A549 (cell line): ENCODE measurements around the gene TP53BP2. TPM values are rescaled to one million over a fixed set of nuclear protein-coding genes. Genes with fewer than 3 reads are reported as not detected.

Experiments used
- ATAC-seq, 2 experiments: fragments of 200-7000 bp in 1 of 2; fragments of >200 bp in 1 of 2; cut with Nextera tagmentation in 1 of 2; cut with Tn5 transposase in 1 of 2; 3 replicates each; pipeline versions ENCODE4 v1.8.0 to v1.9.1; 2018 to 2020; ENCODE audit warnings: mild to moderate bottlenecking in 1 of 2, moderate library complexity in 1 of 2
- CTCF ChIA-PET: fragments of 300-600 bp; sonication (Branson Sonifier 250); formaldehyde crosslinking; extraction: SDS; loops from one replicate; lab custom pipeline; 2021; ENCODE audit warnings: antibody characterized with exemption, inconsistent platforms; lab: Yijun Ruan, JAX
- POLR2A ChIA-PET: fragments of 350-600 bp; formaldehyde crosslinking; extraction: SDS; loops from one replicate; lab custom pipeline; 2021; ENCODE audit warnings: antibody characterized with exemption, inconsistent platforms; lab: Yijun Ruan, JAX
- DNase-seq, 2 experiments: peaks; one replicate each; pipeline versions ENCODE4 v3.0.0 to v3.0.0-alpha.2; 2011 to 2016; ENCODE audit warnings: low read depth in 1 of 2, low spot score in 1 of 2
- FAIRE-seq: peaks from 2 replicates; lab custom pipeline; 2011; peaks lifted over from hg19 to GRCh38; lab: Jason Lieb, UNC
- H3K27ac ChIP-seq, 2 experiments: fragments of >200 bp; sonication (Bioruptor Twin); formaldehyde crosslinking; 3 replicates each; pipeline ENCODE4 v1.5.1; 2016 to 2017
- H3K4me1 ChIP-seq: fragments of >200 bp; sonication (Bioruptor Twin); formaldehyde crosslinking; 3 replicates; pipeline ENCODE4 v1.6.1; 2016
- H3K4me2 ChIP-seq: fragments of >200 bp; sonication (Bioruptor Twin); formaldehyde crosslinking; 3 replicates; pipeline ENCODE4 v1.6.1; 2016
- H3K4me3 ChIP-seq: fragments of >200 bp; sonication (Bioruptor Twin); formaldehyde crosslinking; 3 replicates; pipeline ENCODE4 v1.5.1; 2016
- H3K9me3 ChIP-seq: fragments of >200 bp; sonication (Bioruptor Twin); formaldehyde crosslinking; 3 replicates; pipeline ENCODE4 v1.6.1; 2016
- BHLHE40 ChIP-seq: IDR thresholded peaks from 2 replicates; pipeline ENCODE4 v1.6.1; 2012; ENCODE audit warnings: low read depth, low read length, inconsistent platforms
- CEBPB ChIP-seq, 2 experiments: fragments of >200 bp in 1 of 2; sonication (Bioruptor Twin) in 1 of 2; formaldehyde crosslinking in 1 of 2; IDR thresholded peaks; 2 replicates each; pipeline ENCODE4 v1.6.1; 2012 to 2016
- FOSB ChIP-seq: fragments of 250-450 bp; sonication (Bioruptor Pico); IDR thresholded peaks from 2 replicates; pipeline ENCODE4 v1.5.0; 2020; ENCODE audit warnings: mild to moderate bottlenecking, moderate library complexity
- FOSL2 ChIP-seq, 2 experiments: fragments of 450-650 bp in 1 of 2; fragments of >200 bp in 1 of 2; sonication (Bioruptor Twin) in 1 of 2; formaldehyde crosslinking; IDR thresholded peaks; 2 replicates each; pipeline versions ENCODE4 v1.5.0 to v1.6.1; 2016 to 2020; ENCODE audit warnings: mild to moderate bottlenecking in 1 of 2, moderate library complexity in 1 of 2
- FOXS1 ChIP-seq: fragments of 250-450 bp; sonication (Bioruptor Pico); IDR thresholded peaks from 2 replicates; pipeline ENCODE4 v1.5.0; 2020; ENCODE audit warnings: mild to moderate bottlenecking, moderate library complexity
- HOXB13 ChIP-seq: fragments of 250-450 bp; sonication (Bioruptor Pico); IDR thresholded peaks from 2 replicates; pipeline ENCODE4 v1.5.0; 2020; ENCODE audit warnings: low read depth, mild to moderate bottlenecking, moderate library complexity
- HOXB5 ChIP-seq: fragments of 250-450 bp; sonication (Bioruptor Pico); IDR thresholded peaks from 2 replicates; pipeline ENCODE4 v1.5.0; 2020; ENCODE audit warnings: mild to moderate bottlenecking, moderate library complexity
- NPAS2 ChIP-seq: fragments of 250-450 bp; sonication (Bioruptor Pico); IDR thresholded peaks from 2 replicates; pipeline ENCODE4 v1.8.0; 2022; ENCODE audit warnings: mild to moderate bottlenecking, moderate library complexity, borderline replicate concordance
- NR3C1 ChIP-seq: fragments of >200 bp; sonication (Bioruptor Twin); formaldehyde crosslinking; IDR thresholded peaks from 3 replicates; pipeline ENCODE4 v1.6.1; 2017
- PBX3 ChIP-seq: IDR thresholded peaks from 2 replicates; pipeline ENCODE4 v1.6.1; 2012
- RAD21 ChIP-seq, 2 experiments: fragments of >200 bp in 1 of 2; sonication (Bioruptor Twin) in 1 of 2; formaldehyde crosslinking in 1 of 2; IDR thresholded peaks in 1 of 2; conservative IDR thresholded peaks in 1 of 2; 2 replicates in 1 of 2; 3 replicates in 1 of 2; pipeline ENCODE4 v1.6.1; 2012 to 2018; ENCODE audit warnings: inconsistent platforms in 1 of 2
- RARB ChIP-seq: fragments of 250-450 bp; sonication (Bioruptor Pico); IDR thresholded peaks from 2 replicates; pipeline ENCODE4 v1.8.0; 2021; ENCODE audit warnings: mild to moderate bottlenecking, moderate library complexity
- REST ChIP-seq: fragments of 200-600 bp; sonication (generic); IDR thresholded peaks from 2 replicates; pipeline ENCODE4 v1.6.1; 2016; ENCODE audit warnings: antibody characterized with exemption, mild to moderate bottlenecking, moderate library complexity
- RNF2 ChIP-seq: fragments of 200-600 bp; sonication (generic); IDR thresholded peaks from 2 replicates; pipeline ENCODE4 v1.6.1; 2016; ENCODE audit warnings: low read depth, mild to moderate bottlenecking, antibody characterized with exemption, moderate library complexity, borderline replicate concordance
- SREBF2 ChIP-seq: fragments of 450-650 bp; IDR thresholded peaks from 2 replicates; pipeline ENCODE4 v1.6.1; 2014; ENCODE audit warnings: mild to moderate bottlenecking, moderate library complexity
- ZNF302 ChIP-seq: fragments of 250-450 bp; sonication (Bioruptor Pico); IDR thresholded peaks from 2 replicates; pipeline ENCODE4 v1.9.0; 2021; ENCODE audit warnings: inconsistent platforms, mild to moderate bottlenecking, moderate library complexity
- ZSCAN20 ChIP-seq: fragments of 250-450 bp; sonication (Bioruptor Pico); IDR thresholded peaks from 2 replicates; pipeline ENCODE4 v1.8.0; 2022; ENCODE audit warnings: mild to moderate bottlenecking, moderate library complexity
- WGBS: methylation state at CpG from one replicate; pipeline ENCODE4 v1.1.6; 2017; ENCODE audit errors: missing lambda C conversion rate; 5-methylcytosine and 5-hydroxymethylcytosine counted together
- polyA plus RNA-seq, 4 experiments: library from polyadenylated mRNA; depleted of rRNA in 3 of 4; stranded (reverse); fragments of >200 nt; fragmentation: RNase III in 1 of 4; extraction: RNeasy Plus Mini Kit Qiagen cat#74134 plus additional on column Dnase treatment in 1 of 4; gene quantifications; 2 replicates in 3 of 4; 3 replicates in 1 of 4; pipeline ENCODE4 v1.2.3, GENCODE V29; 2011 to 2017
- TF ChIP-seq, protein P1 (sequence below): IDR thresholded peaks from 2 replicates; pipeline ENCODE4 v1.6.1; 2012; ENCODE audit warnings: low read depth, borderline replicate concordance
- TF ChIP-seq, protein P2 (sequence below): IDR thresholded peaks from 2 replicates; pipeline ENCODE4 v1.6.1; 2012
- TF ChIP-seq, protein P3 (sequence below): fragments of >200 bp; sonication (Bioruptor Twin); formaldehyde crosslinking; IDR thresholded peaks from 3 replicates; pipeline ENCODE4 v1.6.1; 2016

TP53BP2 gene
- polyA plus RNA-seq, 2 of the 4 experiments (the other 2 are of a cell fraction): 14.0 to 33.5 TPM

DNA sequence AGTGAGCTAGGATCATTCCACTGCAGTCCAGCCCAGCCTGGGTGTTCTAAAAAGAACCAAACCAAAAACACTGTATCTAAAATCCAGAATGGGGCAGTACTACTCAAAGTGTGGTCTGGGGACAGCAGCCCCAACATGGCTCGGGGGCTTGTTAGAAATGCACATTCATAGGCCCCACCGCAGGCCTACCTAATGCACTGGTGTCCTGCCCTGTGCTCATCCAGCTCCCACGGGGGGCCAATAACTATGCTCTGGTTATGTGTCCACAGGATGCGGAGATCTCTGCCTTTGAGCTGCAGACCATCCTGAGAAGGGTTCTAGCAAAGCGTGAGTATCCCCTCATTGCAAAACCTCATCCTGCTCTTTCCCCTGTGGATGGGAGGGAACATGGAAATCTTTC is 81.9 kb downstream of the TP53BP2 start:
- H3K27ac ChIP-seq: no peak overlapping the region
- no peaks in the 10 kb centered on the region for H3K9me3 ChIP-seq
- FAIRE-seq: no peak
- POLR2A ChIA-PET: no interaction called here
- no peak for ATAC-seq
- CTCF ChIA-PET: interaction anchor here (1.1 to 9.7 kb wide), 4 partner anchors 15 to 58 kb away, joined by 3 to 99 read pairs (median 6); partner anchors contain the start of gene CAPN2
- no peak for DNase-seq
- no peak overlapping the region for H3K4me3 ChIP-seq
- no peak overlapping the region for H3K4me2 ChIP-seq
- WGBS: 90% methylated on average over 4 of the region's 5 CpGs
- TF ChIP-seq REST (no peak), FOXS1 (no peak), RARB (no peak), BHLHE40 (no peak), PBX3 (no peak), CEBPB (IDR thresholded peaks at IDR 0.05) (no peak)
- H3K4me1 ChIP-seq: no peaks in the 10 kb centered on the region

DNA sequence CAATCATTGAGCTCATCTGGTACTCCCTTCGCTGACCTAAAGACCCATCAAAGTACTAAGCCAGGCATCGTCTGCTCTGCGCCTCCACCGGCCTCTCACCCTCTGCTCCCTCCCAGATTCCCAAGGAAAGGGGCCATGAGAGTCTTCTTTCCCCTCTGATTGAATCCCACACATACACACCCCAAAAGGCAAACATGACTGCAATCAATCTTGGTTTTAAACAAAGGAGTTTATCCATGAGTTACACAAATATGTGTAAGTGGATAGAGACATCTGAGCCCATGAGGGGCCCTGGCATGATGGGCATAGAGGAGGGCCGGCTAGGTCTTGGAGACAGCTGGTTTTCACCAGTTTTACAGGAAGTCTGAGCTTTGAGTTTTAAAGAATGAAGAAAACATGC is 82.5 kb downstream of the TP53BP2 start:
- ATAC-seq (no peak), FAIRE-seq (no peak), DNase-seq (no peak)
- TF ChIP-seq FOSB (CRISPR knock-in tag) (no peak), NPAS2 (CRISPR knock-in tag) (no peak), REST (no peak), PBX3 (no peak), NR3C1 (no peak), SREBF2 (no peak), HOXB5 (CRISPR knock-in tag) (no peak), RAD21 (conservative IDR thresholded peaks at IDR 0.05 in 1 of 2, IDR thresholded peaks at IDR 0.05 in 1 of 2) (no peak), BHLHE40 (no peak), HOXB13 (no peak), ZNF302 (CRISPR knock-in tag) (no peak), FOSL2 (IDR thresholded peaks at IDR 0.05) (no peak), FOSL2 (CRISPR knock-in tag; IDR thresholded peaks at IDR 0.05) (no peak), RNF2 (no peak), RARB (no peak), ZSCAN20 (CRISPR knock-in tag) (no peak)
- TF ChIP-seq, protein P1, sequence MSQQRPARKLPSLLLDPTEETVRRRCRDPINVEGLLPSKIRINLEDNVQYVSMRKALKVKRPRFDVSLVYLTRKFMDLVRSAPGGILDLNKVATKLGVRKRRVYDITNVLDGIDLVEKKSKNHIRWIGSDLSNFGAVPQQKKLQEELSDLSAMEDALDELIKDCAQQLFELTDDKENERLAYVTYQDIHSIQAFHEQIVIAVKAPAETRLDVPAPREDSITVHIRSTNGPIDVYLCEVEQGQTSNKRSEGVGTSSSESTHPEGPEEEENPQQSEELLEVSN: no peak
- TF ChIP-seq, protein P2, sequence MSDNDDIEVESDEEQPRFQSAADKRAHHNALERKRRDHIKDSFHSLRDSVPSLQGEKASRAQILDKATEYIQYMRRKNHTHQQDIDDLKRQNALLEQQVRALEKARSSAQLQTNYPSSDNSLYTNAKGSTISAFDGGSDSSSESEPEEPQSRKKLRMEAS: no peak
- TF ChIP-seq, protein P3, sequence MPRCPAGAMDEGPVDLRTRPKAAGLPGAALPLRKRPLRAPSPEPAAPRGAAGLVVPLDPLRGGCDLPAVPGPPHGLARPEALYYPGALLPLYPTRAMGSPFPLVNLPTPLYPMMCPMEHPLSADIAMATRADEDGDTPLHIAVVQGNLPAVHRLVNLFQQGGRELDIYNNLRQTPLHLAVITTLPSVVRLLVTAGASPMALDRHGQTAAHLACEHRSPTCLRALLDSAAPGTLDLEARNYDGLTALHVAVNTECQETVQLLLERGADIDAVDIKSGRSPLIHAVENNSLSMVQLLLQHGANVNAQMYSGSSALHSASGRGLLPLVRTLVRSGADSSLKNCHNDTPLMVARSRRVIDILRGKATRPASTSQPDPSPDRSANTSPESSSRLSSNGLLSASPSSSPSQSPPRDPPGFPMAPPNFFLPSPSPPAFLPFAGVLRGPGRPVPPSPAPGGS: no peak
- no peaks in the 10 kb centered on the region for H3K4me1 ChIP-seq
- H3K4me3 ChIP-seq: no peak overlapping the region
- no peak overlapping the region for H3K27ac ChIP-seq
- WGBS: 91% methylated on average over 5 of the region's 5 CpGs
- ChIA-PET POLR2A (no interaction called here), CTCF (interaction anchor here (1.1 to 9.7 kb wide), 7 partner anchors 10 to 57 kb away, joined by 3 to 99 read pairs (median 4); partner anchors contain the start of gene CAPN2)
- H3K4me2 ChIP-seq: no peak overlapping the region
- H3K9me3 ChIP-seq: no peaks in the 10 kb centered on the region
